ENCODE results near the gene GABRR3.
"Not testable (repeated sequence)": the region's sequence is repeated elsewhere in the genome, so short reads cannot be mapped to it uniquely, and the experiment has no call there.

GABRR3 gene

GRCh38 chr3:98013411-98014267 lies 21.5 kb downstream of the GABRR3 start:
- no peak for DNase-seq (ENCODE audit: low read depth in 1 of 2, low spot score in 1 of 2)
- in situ Hi-C loops (cut with HindIII; ENCODE audit: low pct_unique_long_range_greater_than_20kb, low sequenced_read_pairs) = no loop called here
- no peak for TF ChIP-seq JUND (IDR thresholded peaks at IDR 0.05; ENCODE audit: low read depth)

GRCh38 chr3:98012979-98013378 lies 22.1 kb downstream of the GABRR3 start:
- in situ Hi-C loops (cut with HindIII; ENCODE audit: low pct_unique_long_range_greater_than_20kb, low sequenced_read_pairs) = no loop called here
- TF ChIP-seq JUND (IDR thresholded peaks at IDR 0.05; ENCODE audit: low read depth) = no peak
- no peak for DNase-seq (ENCODE audit: low read depth in 1 of 2, low spot score in 1 of 2)

DNA sequence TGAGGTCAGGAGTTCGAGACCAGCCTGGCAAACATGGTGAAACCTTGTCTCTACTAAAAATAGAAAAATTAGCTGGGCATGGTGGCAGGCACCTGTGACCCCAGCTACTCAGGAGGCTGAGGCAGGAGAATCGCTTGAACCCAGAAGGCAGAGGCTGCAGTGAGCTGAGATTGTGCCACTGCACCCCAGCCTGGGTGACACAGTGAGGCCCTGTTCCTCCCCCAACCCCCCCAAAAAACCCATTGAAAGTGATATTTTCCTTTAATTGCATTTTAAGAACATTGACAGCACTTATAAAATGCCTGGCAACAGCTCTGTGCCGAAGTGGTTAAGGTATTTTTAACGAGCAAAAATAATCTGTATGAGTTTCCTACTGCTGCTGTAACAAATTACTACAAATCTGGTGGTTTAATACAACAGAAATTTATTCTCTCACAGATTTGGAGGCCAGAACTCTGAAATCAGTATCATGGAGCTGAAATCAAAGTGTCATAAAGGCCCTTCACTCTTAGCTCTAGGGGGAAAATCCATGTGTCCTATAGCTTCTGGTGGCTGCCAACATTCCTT lies 24.1 kb downstream of the GABRR3 start:
- in situ Hi-C loops (cut with HindIII; ENCODE audit: low pct_unique_long_range_greater_than_20kb, low sequenced_read_pairs) = not testable (repeated sequence)

GRCh38 chr3:98010194-98010882 lies 24.8 kb downstream of the GABRR3 start:
- in situ Hi-C loops (cut with HindIII; ENCODE audit: low pct_unique_long_range_greater_than_20kb, low sequenced_read_pairs) = no loop called here
- no peak for TF ChIP-seq JUND (IDR thresholded peaks at IDR 0.05; ENCODE audit: low read depth)
- DNase-seq (ENCODE audit: low read depth in 1 of 2, low spot score in 1 of 2) = no peak

More for the DNA sequence above, 24.1 kb downstream of the GABRR3 start:
- DNase-seq (ENCODE audit: low read depth in 1 of 2, low spot score in 1 of 2) = not testable (repeated sequence)

DNA sequence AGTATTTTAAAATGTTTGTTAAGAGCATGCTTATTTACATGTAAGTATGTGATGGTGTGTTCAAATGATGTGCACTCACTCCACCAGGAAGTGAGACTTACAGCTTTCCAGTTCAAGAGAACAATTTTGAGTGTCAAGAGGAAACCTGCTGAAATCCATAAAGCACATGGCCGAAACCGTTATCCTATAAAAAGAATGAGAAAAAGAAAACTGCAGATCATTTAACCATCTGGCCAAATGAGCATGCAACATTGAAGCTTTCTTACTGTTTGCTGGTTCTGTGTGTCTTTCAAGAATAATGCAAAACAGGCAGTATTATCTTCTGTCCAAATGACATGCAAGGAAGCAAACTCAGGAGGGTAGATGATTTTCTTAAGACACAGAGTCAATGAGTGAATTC lies 26.3 kb downstream of the GABRR3 start:
- DNase-seq (ENCODE audit: low read depth in 1 of 2, low spot score in 1 of 2) = no peak
- in situ Hi-C loops (cut with HindIII; ENCODE audit: low pct_unique_long_range_greater_than_20kb, low sequenced_read_pairs) = no loop called here
- no peak for TF ChIP-seq JUND (IDR thresholded peaks at IDR 0.05; ENCODE audit: low read depth)

DNA sequence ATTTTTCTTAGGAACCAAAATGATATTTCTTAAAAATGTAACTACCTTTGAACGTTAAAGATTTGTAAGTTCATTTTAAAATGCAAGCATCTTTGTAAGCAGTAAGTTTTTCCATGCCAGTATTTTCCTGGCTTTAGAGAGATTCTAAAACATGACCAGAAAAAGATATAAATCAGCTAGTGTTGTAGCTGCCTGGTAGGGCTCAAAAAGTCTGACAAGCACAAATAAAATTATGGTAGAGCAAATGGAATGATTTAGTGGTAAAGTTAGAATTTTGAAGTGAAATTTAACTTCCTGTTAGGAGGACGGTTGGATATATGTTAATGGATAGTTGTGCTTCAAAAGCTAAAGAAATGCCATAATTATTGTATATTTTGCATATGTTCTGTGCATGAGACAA lies 29.7 kb downstream of the GABRR3 start:
- in situ Hi-C loops (cut with HindIII; ENCODE audit: low pct_unique_long_range_greater_than_20kb, low sequenced_read_pairs) = no loop called here
- DNase-seq (ENCODE audit: low read depth in 1 of 2, low spot score in 1 of 2) = no peak
- no peak for TF ChIP-seq JUND (IDR thresholded peaks at IDR 0.05; ENCODE audit: low read depth)

DNA sequence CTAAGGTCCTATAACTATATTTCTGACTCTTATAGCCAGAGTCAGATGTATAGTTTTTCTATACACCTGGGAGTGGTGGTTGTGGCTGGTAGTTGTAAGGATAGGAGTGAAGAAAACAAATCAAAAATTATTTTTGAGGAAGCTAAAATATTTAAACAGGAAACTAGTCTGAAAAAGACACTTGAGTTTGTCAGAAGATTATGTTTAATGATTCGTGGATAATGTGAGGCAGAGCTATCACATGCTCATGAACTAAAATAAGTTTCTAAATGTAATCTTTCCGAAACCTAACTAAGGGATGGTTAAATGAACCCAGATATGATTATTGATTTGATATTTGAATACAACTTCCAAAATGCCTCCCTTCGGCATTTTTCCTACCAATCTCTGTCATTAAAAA lies 30.4 kb downstream of the GABRR3 start:
- DNase-seq (ENCODE audit: low read depth in 1 of 2, low spot score in 1 of 2) = no peak
- TF ChIP-seq JUND (IDR thresholded peaks at IDR 0.05; ENCODE audit: low read depth) = no peak
- in situ Hi-C loops (cut with HindIII; ENCODE audit: low pct_unique_long_range_greater_than_20kb, low sequenced_read_pairs) = no loop called here

- TF ChIP-seq JUND (IDR thresholded peaks at IDR 0.05; ENCODE audit: low read depth) = no peak
- in situ Hi-C loops (cut with HindIII; ENCODE audit: low pct_unique_long_range_greater_than_20kb, low sequenced_read_pairs) = no loop called here
- DNase-seq (ENCODE audit: low read depth in 1 of 2, low spot score in 1 of 2) = no peak
These were observed 31.7 kb downstream of the GABRR3 start for GRCh38 chr3:98003306-98003969.

DNA sequence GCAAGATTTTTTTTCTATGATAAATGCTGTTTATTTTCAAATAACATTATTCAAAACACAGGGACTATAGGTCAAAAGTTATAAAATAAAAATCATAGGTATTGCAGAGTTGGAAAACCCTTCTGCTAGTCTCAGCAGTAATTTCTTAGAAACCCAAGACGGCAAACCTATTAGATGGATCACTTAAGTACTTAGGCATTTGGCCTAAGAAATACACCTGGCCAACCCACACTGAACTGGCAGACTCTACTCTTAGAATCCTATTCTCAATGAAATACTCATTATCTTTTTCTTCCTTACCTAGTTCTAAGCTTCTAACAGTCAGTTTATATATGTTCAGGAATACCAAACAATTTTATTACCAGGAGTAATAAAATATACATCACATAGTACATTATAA lies 32.4 kb downstream of the GABRR3 start:
- TF ChIP-seq JUND (IDR thresholded peaks at IDR 0.05; ENCODE audit: low read depth) = no peak
- DNase-seq (ENCODE audit: low read depth in 1 of 2, low spot score in 1 of 2) = no peak
- in situ Hi-C loops (cut with HindIII; ENCODE audit: low pct_unique_long_range_greater_than_20kb, low sequenced_read_pairs) = no loop called here

- DNase-seq (ENCODE audit: low read depth in 1 of 2, low spot score in 1 of 2) = no peak
- in situ Hi-C loops (cut with HindIII; ENCODE audit: low pct_unique_long_range_greater_than_20kb, low sequenced_read_pairs) = no loop called here
- TF ChIP-seq JUND (IDR thresholded peaks at IDR 0.05; ENCODE audit: low read depth) = no peak
These were observed 35.1 kb downstream of the GABRR3 start for GRCh38 chr3:97999994-98000393.

GRCh38 chr3:97999103-97999502 lies 36.0 kb downstream of the GABRR3 start:
- TF ChIP-seq JUND (IDR thresholded peaks at IDR 0.05; ENCODE audit: low read depth) = no peak
- in situ Hi-C loops (cut with HindIII; ENCODE audit: low pct_unique_long_range_greater_than_20kb, low sequenced_read_pairs) = no loop called here
- DNase-seq (ENCODE audit: low read depth in 1 of 2, low spot score in 1 of 2) = no peak

GRCh38 chr3:97996988-97997387 lies 38.1 kb downstream of the GABRR3 start:
- TF ChIP-seq JUND (IDR thresholded peaks at IDR 0.05; ENCODE audit: low read depth) = no peak
- no peak for DNase-seq (ENCODE audit: low read depth in 1 of 2, low spot score in 1 of 2)
- in situ Hi-C loops (cut with HindIII; ENCODE audit: low pct_unique_long_range_greater_than_20kb, low sequenced_read_pairs) = no loop called here
